Measurements from ENCODE around the gene USP1. TPM values are rescaled to one million over a fixed set of nuclear protein-coding genes. Genes with fewer than 3 reads are reported as not detected.

Gene USP1
- total RNA-seq, 1 experiment from 2014 or later = 49.8 TPM

DNA sequence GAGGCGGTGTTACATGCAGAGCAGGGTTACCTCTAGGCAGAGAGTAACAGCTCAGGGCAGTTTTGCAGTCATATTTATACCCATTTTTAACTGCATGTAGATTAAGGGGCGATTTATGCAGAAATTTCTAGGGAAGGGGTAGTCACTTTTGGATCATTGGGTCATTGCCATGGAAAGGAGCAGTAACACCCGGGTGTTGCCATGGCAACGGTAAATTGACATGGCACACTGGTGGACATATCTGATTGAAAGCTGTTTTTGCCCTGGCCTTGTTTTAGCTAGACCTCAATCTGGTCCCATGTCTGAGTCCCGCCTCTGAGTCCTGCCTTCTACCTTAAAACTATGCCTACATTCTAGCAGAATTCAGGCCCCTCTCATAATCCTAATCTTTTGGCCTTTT is 11.8 kb upstream of the USP1 start:
- no peak overlapping the region for H3K4me3 Mint-ChIP-seq (ENCODE audit: low read depth, unreplicated experiment)
- no peaks in the 10 kb centered on the region for H3K27me3 Mint-ChIP-seq (ENCODE audit: unreplicated experiment)
- no peaks in the 10 kb centered on the region for H3K36me3 Mint-ChIP-seq (ENCODE audit: insufficient read depth, unreplicated experiment)
- no peaks in the 10 kb centered on the region for H3K9me3 Mint-ChIP-seq (ENCODE audit: low read depth, unreplicated experiment)
- DNase-seq = no peak
- no peak for TF ChIP-seq CTCF (IDR thresholded peaks at IDR 0.05; ENCODE audit: unreplicated experiment)
- intact Hi-C loops (cut with micrococcal nuclease; ENCODE audit: unreplicated experiment) = no loop called here
- CTCF ChIA-PET = no interaction called here
- BruUV-seq (replicated peaks) = no TSS peak
- peak overlapping the region; percentile 64 for H3K27ac Mint-ChIP-seq (ENCODE audit: unreplicated experiment)
- peaks cover 18% of the 10 kb centered on the region for H3K4me1 Mint-ChIP-seq (ENCODE audit: low read depth, unreplicated experiment)

DNA sequence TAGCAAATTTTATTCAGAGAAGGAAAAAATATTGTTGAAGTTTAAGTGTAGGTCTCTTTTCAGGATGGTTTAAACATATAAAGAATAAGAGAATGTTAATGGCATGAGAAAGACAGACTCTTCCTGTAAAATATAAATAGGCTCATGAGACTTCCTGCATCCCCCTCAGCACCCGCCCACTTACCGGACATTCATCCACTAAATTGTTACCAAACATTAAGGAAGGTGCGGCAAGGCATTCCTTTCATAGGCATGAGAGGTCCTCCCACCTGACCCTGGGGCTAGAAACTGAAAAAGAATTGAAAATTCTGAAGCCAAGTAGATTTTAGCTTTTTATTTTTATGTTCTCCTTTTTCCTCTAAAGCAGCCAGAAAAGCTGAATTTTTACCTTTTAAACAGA is 10.6 kb upstream of the USP1 start:
- BruUV-seq (replicated peaks) = no TSS peak
- intact Hi-C loops (cut with micrococcal nuclease; ENCODE audit: unreplicated experiment) = no loop called here
- H3K4me1 Mint-ChIP-seq (ENCODE audit: low read depth, unreplicated experiment) = peaks cover 18% of the 10 kb centered on the region
- H3K27me3 Mint-ChIP-seq (ENCODE audit: unreplicated experiment) = peaks cover 6% of the 10 kb centered on the region
- H3K4me3 Mint-ChIP-seq (ENCODE audit: low read depth, unreplicated experiment) = no peak overlapping the region
- no peak for TF ChIP-seq CTCF (IDR thresholded peaks at IDR 0.05; ENCODE audit: unreplicated experiment)
- H3K9me3 Mint-ChIP-seq (ENCODE audit: low read depth, unreplicated experiment) = no peaks in the 10 kb centered on the region
- peak; percentile 26 for DNase-seq
- no peak overlapping the region for H3K27ac Mint-ChIP-seq (ENCODE audit: unreplicated experiment)
- CTCF ChIA-PET = interaction anchor here (0.6 kb wide), 1 partner anchor 253 kb away, joined by 3 read pairs; no protein-coding TSS in a partner anchor
- no peaks in the 10 kb centered on the region for H3K36me3 Mint-ChIP-seq (ENCODE audit: insufficient read depth, unreplicated experiment)

GRCh38 chr1:62426794-62427193 is 10.1 kb upstream of the USP1 start:
- BruUV-seq (replicated peaks) = no TSS peak
- CTCF ChIA-PET = interaction anchor here (0.6 kb wide), 1 partner anchor 253 kb away, joined by 3 read pairs; no protein-coding TSS in a partner anchor
- Mint-ChIP-seq H3K27ac (ENCODE audit: unreplicated experiment) (peak overlapping the region; percentile 18), H3K4me3 (ENCODE audit: low read depth, unreplicated experiment) (no peak overlapping the region), H3K4me1 (ENCODE audit: low read depth, unreplicated experiment) (peaks cover 18% of the 10 kb centered on the region), H3K9me3 (ENCODE audit: low read depth, unreplicated experiment) (no peaks in the 10 kb centered on the region), H3K27me3 (ENCODE audit: unreplicated experiment) (peaks cover 11% of the 10 kb centered on the region), H3K36me3 (ENCODE audit: insufficient read depth, unreplicated experiment) (no peaks in the 10 kb centered on the region)
- intact Hi-C loops (cut with micrococcal nuclease; ENCODE audit: unreplicated experiment) = no loop called here
- no peak for TF ChIP-seq CTCF (IDR thresholded peaks at IDR 0.05; ENCODE audit: unreplicated experiment)
- DNase-seq = no peak

- no peak for TF ChIP-seq CTCF (IDR thresholded peaks at IDR 0.05; ENCODE audit: unreplicated experiment)
- no TSS peak for BruUV-seq (replicated peaks)
- H3K36me3 Mint-ChIP-seq (ENCODE audit: insufficient read depth, unreplicated experiment) = no peaks in the 10 kb centered on the region
- no peak overlapping the region for H3K27ac Mint-ChIP-seq (ENCODE audit: unreplicated experiment)
- peaks cover 12% of the 10 kb centered on the region for H3K27me3 Mint-ChIP-seq (ENCODE audit: unreplicated experiment)
- intact Hi-C loops (cut with micrococcal nuclease; ENCODE audit: unreplicated experiment) = no loop called here
- H3K4me1 Mint-ChIP-seq (ENCODE audit: low read depth, unreplicated experiment) = peaks cover 18% of the 10 kb centered on the region
- no peak overlapping the region for H3K4me3 Mint-ChIP-seq (ENCODE audit: low read depth, unreplicated experiment)
- H3K9me3 Mint-ChIP-seq (ENCODE audit: low read depth, unreplicated experiment) = no peaks in the 10 kb centered on the region
- no peak for DNase-seq
- CTCF ChIA-PET = no interaction called here
Observed at GRCh38 chr1:62428351-62428750, 8.5 kb upstream of the USP1 start.
